Osteoblast (primary cell): ENCODE measurements around the gene OSM. TPM values are rescaled to one million over a fixed set of nuclear protein-coding genes. Genes with fewer than 3 reads are reported as not detected.

ENCODE experiments used
- DNase-seq: peaks from one replicate; pipeline ENCODE4 v3.0.0; 2011; ENCODE audit warnings: low spot score, mixed read lengths; ENCODE audit not compliant: insufficient read length; ENCODE audit errors: missing footprints
- H2AFZ ChIP-seq: 2 replicates; pipeline ENCODE4 v1.6.0; 2011; ENCODE audit warnings: mild to moderate bottlenecking, low read length
- H3K27ac ChIP-seq: 2 replicates; pipeline ENCODE4 v1.5.1; 2011; ENCODE audit warnings: mild to moderate bottlenecking, low read depth, low read length, moderate library complexity
- H3K27me3 ChIP-seq: 2 replicates; pipeline ENCODE4 v1.6.0; 2012; ENCODE audit warnings: mild to moderate bottlenecking, control low read depth, inconsistent platforms, low read length, moderate library complexity; ENCODE audit not compliant: insufficient read depth
- H3K36me3 ChIP-seq: 2 replicates; pipeline ENCODE4 v1.5.1; 2011; ENCODE audit warnings: mild to moderate bottlenecking, low read length, control low read depth, moderate library complexity; ENCODE audit not compliant: insufficient read depth
- H3K4me1 ChIP-seq: 2 replicates; pipeline ENCODE4 v1.5.1; 2011; ENCODE audit warnings: mild to moderate bottlenecking, low read length, control low read depth, moderate library complexity; ENCODE audit not compliant: insufficient read depth
- H3K4me2 ChIP-seq: 2 replicates; pipeline ENCODE4 v1.6.0; 2011; ENCODE audit warnings: mild to moderate bottlenecking, low read length; ENCODE audit not compliant: insufficient read depth
- H3K4me3 ChIP-seq: fragments of 200-600 bp; sonication (generic); 3 replicates; pipeline ENCODE4 v1.5.1; 2012; ENCODE audit warnings: mild to moderate bottlenecking, low read length, inconsistent platforms; ENCODE audit not compliant: insufficient read depth
- H3K79me2 ChIP-seq: 2 replicates; pipeline ENCODE4 v1.6.0; 2012; ENCODE audit warnings: mild to moderate bottlenecking, low read length, control low read depth, inconsistent platforms; ENCODE audit not compliant: insufficient read depth
- H3K9me3 ChIP-seq: 2 replicates; pipeline ENCODE4 v1.5.1; 2011; ENCODE audit warnings: low read depth, low read length, control low read depth
- H4K20me1 ChIP-seq: 2 replicates; pipeline ENCODE4 v1.6.0; 2012; ENCODE audit warnings: mild to moderate bottlenecking, low read length, control low read depth; ENCODE audit not compliant: insufficient read depth
- CTCF ChIP-seq: IDR thresholded peaks from 2 replicates; pipeline ENCODE4 v1.5.1; 2011; ENCODE audit warnings: mild to moderate bottlenecking, low read depth, low read length, moderate library complexity; ENCODE audit errors: extremely low read depth
- total RNA-seq: library from RNA; depleted of rRNA; stranded (reverse); fragments of >200 nt; gene quantifications from 2 replicates; pipeline ENCODE4 v1.2.3, GENCODE V29; 2012

Gene OSM
- total RNA-seq, 1 donor, result not detected

GRCh38 chr22:30233582-30233981, 33.1 kb downstream of the OSM start:
- no peak overlapping the region for H3K4me3 ChIP-seq
- H3K36me3 ChIP-seq, result no peaks in the 10 kb centered on the region
- peak overlapping the region; percentile 16 for H3K27ac ChIP-seq
- H3K4me2 ChIP-seq, result no peak overlapping the region
- H3K27me3 ChIP-seq, result no peaks in the 10 kb centered on the region
- no peak for DNase-seq
- no peaks in the 10 kb centered on the region for H3K79me2 ChIP-seq
- H3K9me3 ChIP-seq, result no peaks in the 10 kb centered on the region
- H4K20me1 ChIP-seq, result no peaks in the 10 kb centered on the region
- peaks cover 29% of the 10 kb centered on the region for H3K4me1 ChIP-seq
- TF ChIP-seq CTCF, result no peak
- no peak overlapping the region for H2AFZ ChIP-seq

GRCh38 chr22:30232716-30233218, 33.9 kb downstream of the OSM start:
- H3K36me3 ChIP-seq, result no peaks in the 10 kb centered on the region
- TF ChIP-seq CTCF, result no peak
- H3K4me3 ChIP-seq, result no peak overlapping the region
- DNase-seq, result no peak
- peaks cover 29% of the 10 kb centered on the region for H3K4me1 ChIP-seq
- H3K27ac ChIP-seq, result peak overlapping the region; percentile 28
- H3K79me2 ChIP-seq, result no peaks in the 10 kb centered on the region
- no peaks in the 10 kb centered on the region for H4K20me1 ChIP-seq
- H3K9me3 ChIP-seq, result no peaks in the 10 kb centered on the region
- H3K27me3 ChIP-seq, result no peaks in the 10 kb centered on the region
- peak overlapping the region; percentile 4 for H3K4me2 ChIP-seq
- H2AFZ ChIP-seq, result no peak overlapping the region

GRCh38 chr22:30230787-30231461, 35.7 kb downstream of the OSM start:
- no peak for TF ChIP-seq CTCF
- Histone ChIP-seq H3K79me2 (no peaks in the 10 kb centered on the region), H3K4me1 (peaks cover 21% of the 10 kb centered on the region), H2AFZ (no peak overlapping the region), H3K27ac (no peak overlapping the region), H4K20me1 (no peaks in the 10 kb centered on the region), H3K36me3 (no peaks in the 10 kb centered on the region), H3K4me3 (no peak overlapping the region), H3K4me2 (no peak overlapping the region), H3K9me3 (no peaks in the 10 kb centered on the region), H3K27me3 (no peaks in the 10 kb centered on the region)
- no peak for DNase-seq

- no peaks in the 10 kb centered on the region for H3K79me2 ChIP-seq
- TF ChIP-seq CTCF, result no peak
- DNase-seq, result no peak
- no peak overlapping the region for H3K27ac ChIP-seq
- no peak overlapping the region for H3K4me2 ChIP-seq
- H3K36me3 ChIP-seq, result no peaks in the 10 kb centered on the region
- H3K4me1 ChIP-seq, result peaks cover 16% of the 10 kb centered on the region
- H3K9me3 ChIP-seq, result no peaks in the 10 kb centered on the region
- no peaks in the 10 kb centered on the region for H4K20me1 ChIP-seq
- no peak overlapping the region for H3K4me3 ChIP-seq
- H3K27me3 ChIP-seq, result no peaks in the 10 kb centered on the region
- H2AFZ ChIP-seq, result no peak overlapping the region
Observed at GRCh38 chr22:30230330-30230729, 36.3 kb downstream of the OSM start.
